K562 (cell line): ENCODE measurements around the gene KCP. TPM values are rescaled to one million over a fixed set of nuclear protein-coding genes. Genes with fewer than 3 reads are reported as not detected.

ENCODE experiments used
- ARID2 ChIP-seq: fragments of 450-650 bp; IDR thresholded peaks from 2 replicates; pipeline ENCODE4 v1.6.1; 2017; ENCODE audit warnings: antibody characterized with exemption, mild to moderate bottlenecking
- CCAR2 ChIP-seq: fragments of 200-400 bp; formaldehyde crosslinking; IDR thresholded peaks from 2 replicates; pipeline ENCODE4 v1.6.1; 2017; ENCODE audit warnings: mild to moderate bottlenecking, low read depth, low read length
- CEBPB ChIP-seq: fragments of 450-650 bp; IDR thresholded peaks from 2 replicates; pipeline ENCODE4 v1.6.1; 2016; ENCODE audit warnings: missing genetic modification characterization, missing compliant biosample characterization
- CREB3 ChIP-seq: fragments of 450-650 bp; conservative IDR thresholded peaks from 2 replicates; pipeline ENCODE4 v1.6.1; 2016; ENCODE audit warnings: missing genetic modification characterization, low read depth, mild to moderate bottlenecking, missing compliant biosample characterization, moderate library complexity
- E2F3 ChIP-seq: fragments of 250-450 bp; sonication (Bioruptor Pico); IDR thresholded peaks from 2 replicates; pipeline ENCODE4 v1.4.0; 2020; ENCODE audit warnings: mild to moderate bottlenecking
- E2F5 ChIP-seq: sonication (generic); formaldehyde crosslinking; IDR thresholded peaks from 2 replicates; pipeline ENCODE4 v1.8.0; 2022; ENCODE audit warnings: mild to moderate bottlenecking, missing genetic modification reagents
- NKRF ChIP-seq: fragments of 450-650 bp; IDR thresholded peaks from 2 replicates; pipeline ENCODE4 v1.6.1; 2016; ENCODE audit warnings: borderline replicate concordance
- PATZ1 ChIP-seq: fragments of 250-450 bp; sonication (Bioruptor Pico); IDR thresholded peaks from 2 replicates; pipeline ENCODE4 v1.5.0; 2020; ENCODE audit warnings: mild to moderate bottlenecking, borderline replicate concordance
- PHTF2 ChIP-seq: fragments of 250-450 bp; sonication (Bioruptor Pico); IDR thresholded peaks from 2 replicates; pipeline ENCODE4 v1.5.0; 2021; ENCODE audit warnings: mild to moderate bottlenecking
- PTRF ChIP-seq: fragments of 450-650 bp; IDR thresholded peaks from 2 replicates; pipeline ENCODE4 v1.6.1; 2016; ENCODE audit warnings: mild to moderate bottlenecking, missing genetic modification characterization, missing compliant biosample characterization
- SLC30A9 ChIP-seq: fragments of 250-450 bp; sonication (Bioruptor Pico); IDR thresholded peaks from 2 replicates; pipeline ENCODE4 v1.8.0; 2022; ENCODE audit warnings: mild to moderate bottlenecking, moderate library complexity
- SMARCC2 ChIP-seq: fragments of 450-650 bp; IDR thresholded peaks from 2 replicates; pipeline ENCODE4 v1.6.1; 2017; ENCODE audit warnings: antibody characterized with exemption, moderate library complexity, mild to moderate bottlenecking, low read depth
- STAT5A ChIP-seq: IDR thresholded peaks from 2 replicates; pipeline ENCODE4 v1.6.1; 2012; ENCODE audit warnings: low read length, inconsistent platforms, borderline replicate concordance
- TFE3 ChIP-seq: fragments of 450-650 bp; formaldehyde crosslinking; IDR thresholded peaks from 2 replicates; pipeline ENCODE4 v1.4.0; 2020; ENCODE audit warnings: mild to moderate bottlenecking, mixed read lengths
- polyA plus RNA-seq, 8 experiments: library from polyadenylated mRNA; depleted of rRNA in 4 of 8; stranded (reverse) in 5 of 8; unstranded in 3 of 8; fragments of >200 nt; fragmentation: Nextera tagmentation in 2 of 8; fragmentation: Illumina TruSeq in 1 of 8; extraction: Ambion mirVana in 2 of 8; extraction: Trizol in 1 of 8; gene quantifications; 2 replicates each; pipeline versions ENCODE4 v1.2.1 to v1.2.3, GENCODE V29; 2011 to 2014; ENCODE audit warnings: inconsistent platforms in 1 of 8, missing spikeins in 1 of 8
- total RNA-seq, 7 experiments: library from RNA; depleted of rRNA in 6 of 7; stranded (reverse); fragments of >200 nt in 6 of 7; fragmentation: Illumina TruSeq in 2 of 7; extraction: Trizol in 2 of 7; gene quantifications; 2 replicates each; pipeline versions ENCODE4 v1.2.1 to v1.2.3, GENCODE V29; 2011 to 2021; ENCODE audit warnings: low replicate concordance in 1 of 7

KCP gene
- total and polyA plus RNA-seq, 9 of the 15 experiments (the other 6 are each of a cell fraction or from before 2014, with no cell fraction given): 0.06 to 0.17 (median 0.12) TPM; not detected in 3

GRCh38 chr7:128831994-128832879, 78.3 kb downstream of the KCP start (continued):
- no peak for TF ChIP-seq TFE3 (CRISPR knock-in tag)
- no peak for TF ChIP-seq CCAR2
- no peak for TF ChIP-seq PHTF2 (CRISPR knock-in tag)
- TF ChIP-seq SLC30A9 (CRISPR knock-in tag): no peak
- no peak for TF ChIP-seq PTRF (tag)
- TF ChIP-seq PATZ1 (CRISPR knock-in tag): no peak
- no peak for TF ChIP-seq ARID2
- TF ChIP-seq NKRF: no peak; the same call in 1 of the 2 replicates
- no peak for TF ChIP-seq CEBPB (tag)
- peak; percentile 15; the same call in 1 of the 2 replicates for TF ChIP-seq CREB3 (tag)
- peak; percentile 16; the same call in 1 of the 2 replicates for TF ChIP-seq STAT5A
- no peak for TF ChIP-seq E2F5 (CRISPR knock-in tag)
- TF ChIP-seq SMARCC2: no peak; the same call in 1 of the 2 replicates
- peak; percentile 40; the same call in 1 of the 2 replicates for TF ChIP-seq E2F3
